GM18520 (cell line): ENCODE measurements around the gene TMED1.
"Not testable (repeated sequence)": the region's sequence is repeated elsewhere in the genome, so short reads cannot be mapped to it uniquely, and the experiment has no call there.

ENCODE experiments used
- ATAC-seq: cut with Tn5 transposase; IDR thresholded peaks from one replicate; pipeline ENCODE4 v1.9.1; 2021; ENCODE audit not compliant: unreplicated experiment

Gene TMED1

DNA sequence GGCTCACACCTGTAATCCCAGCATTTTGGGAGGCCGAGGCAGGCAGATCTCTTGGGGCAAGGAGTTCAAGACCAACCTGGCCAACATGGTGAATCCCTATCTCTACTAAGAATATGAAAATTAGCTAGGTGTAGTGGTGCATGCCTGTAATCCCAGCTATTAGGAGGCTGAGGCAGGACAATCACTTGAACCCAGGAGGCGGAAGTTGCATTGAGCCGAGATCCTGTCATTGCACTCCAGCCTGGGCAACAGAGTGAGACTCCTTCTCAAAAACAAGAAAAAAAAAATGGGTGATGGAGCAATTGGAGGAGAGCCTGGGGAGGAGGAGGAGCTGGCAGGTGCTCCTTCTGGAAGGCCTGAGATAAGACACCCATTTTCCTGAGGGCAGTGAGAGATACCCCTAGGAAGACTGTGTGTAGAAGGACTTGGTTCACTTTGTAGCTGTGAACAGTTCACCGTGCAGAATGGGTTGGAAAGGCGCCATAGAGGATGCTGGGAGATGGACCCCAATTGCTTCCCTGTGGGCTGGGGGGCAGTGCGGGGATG is 26.6 kb upstream of the TMED1 start:
- ATAC-seq: no peak

DNA sequence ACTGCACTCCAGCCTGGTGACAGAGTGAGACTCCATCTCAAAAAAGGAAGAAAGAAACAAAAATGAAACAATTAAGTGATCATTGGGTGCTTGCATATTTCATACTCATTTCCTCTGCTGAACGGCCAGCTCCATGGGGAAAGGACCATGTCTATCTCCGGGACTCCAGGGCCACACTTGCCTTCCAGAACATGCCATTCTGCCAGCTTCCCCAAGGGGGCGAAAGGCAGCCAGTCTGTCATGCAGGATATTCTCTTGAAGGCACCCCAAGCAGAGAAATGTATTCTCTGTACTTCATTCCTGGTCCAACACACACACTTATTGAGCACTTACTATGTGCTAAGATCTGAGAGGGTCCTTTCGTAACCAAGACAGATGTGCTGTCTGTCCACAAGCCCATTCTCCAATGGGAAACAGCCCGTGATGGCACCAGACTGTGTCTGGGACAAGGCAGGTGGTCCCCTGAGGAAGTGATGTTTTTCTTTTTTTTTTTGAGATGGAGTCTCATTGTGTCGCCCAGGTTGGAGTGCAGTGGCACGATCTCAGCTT is 25.2 kb upstream of the TMED1 start:
- no peak for ATAC-seq

DNA sequence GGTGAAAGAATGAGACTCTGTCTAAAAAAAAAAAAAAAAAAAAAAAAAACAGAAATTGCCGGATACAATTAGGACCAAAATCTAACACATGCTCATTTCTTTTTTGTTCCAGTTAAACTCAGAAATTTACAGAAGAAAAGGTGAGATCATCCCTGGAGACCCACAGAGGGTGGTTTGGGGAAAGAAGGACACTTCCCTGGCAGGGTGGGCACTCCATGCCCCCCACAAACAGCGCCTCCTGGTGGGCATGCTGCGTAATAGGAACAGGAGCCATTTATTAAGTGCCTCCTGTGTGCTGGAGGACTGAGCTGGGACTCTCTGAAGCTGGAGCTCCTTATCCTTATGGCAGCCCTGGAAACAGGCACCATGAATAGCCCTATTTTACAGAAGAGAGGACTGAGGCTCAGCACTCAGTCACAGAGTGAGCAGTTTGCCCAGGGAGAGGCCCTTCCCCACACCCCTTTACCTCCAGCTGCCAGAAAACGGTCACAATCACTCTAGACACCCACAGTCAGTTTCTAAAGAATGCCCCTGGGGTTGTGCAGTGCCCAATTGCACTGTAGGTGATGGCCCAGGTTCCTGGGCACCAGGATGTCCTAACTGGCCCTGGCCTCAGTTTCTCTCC is 22.3 kb upstream of the TMED1 start:
- ATAC-seq: no peak

DNA sequence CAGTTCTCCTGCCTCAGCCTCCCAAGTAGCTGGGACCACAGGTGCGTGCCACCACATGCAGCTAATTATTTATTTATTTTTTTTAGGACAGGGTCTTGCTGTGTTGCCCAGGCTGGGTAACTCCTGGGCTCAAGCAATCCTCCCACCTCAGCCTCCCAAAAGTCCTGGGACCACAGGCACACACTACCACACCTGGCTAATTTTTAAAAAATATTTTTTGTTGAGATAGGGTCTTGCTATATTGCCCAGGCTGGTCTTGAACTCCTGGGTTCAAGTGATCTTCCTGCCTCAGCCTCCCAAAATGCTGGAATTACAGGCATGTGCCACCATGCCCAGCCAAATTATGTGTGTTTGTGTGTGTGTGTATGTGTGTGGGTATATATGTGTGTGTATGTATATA is 20.9 kb upstream of the TMED1 start:
- ATAC-seq: not testable (repeated sequence)

DNA sequence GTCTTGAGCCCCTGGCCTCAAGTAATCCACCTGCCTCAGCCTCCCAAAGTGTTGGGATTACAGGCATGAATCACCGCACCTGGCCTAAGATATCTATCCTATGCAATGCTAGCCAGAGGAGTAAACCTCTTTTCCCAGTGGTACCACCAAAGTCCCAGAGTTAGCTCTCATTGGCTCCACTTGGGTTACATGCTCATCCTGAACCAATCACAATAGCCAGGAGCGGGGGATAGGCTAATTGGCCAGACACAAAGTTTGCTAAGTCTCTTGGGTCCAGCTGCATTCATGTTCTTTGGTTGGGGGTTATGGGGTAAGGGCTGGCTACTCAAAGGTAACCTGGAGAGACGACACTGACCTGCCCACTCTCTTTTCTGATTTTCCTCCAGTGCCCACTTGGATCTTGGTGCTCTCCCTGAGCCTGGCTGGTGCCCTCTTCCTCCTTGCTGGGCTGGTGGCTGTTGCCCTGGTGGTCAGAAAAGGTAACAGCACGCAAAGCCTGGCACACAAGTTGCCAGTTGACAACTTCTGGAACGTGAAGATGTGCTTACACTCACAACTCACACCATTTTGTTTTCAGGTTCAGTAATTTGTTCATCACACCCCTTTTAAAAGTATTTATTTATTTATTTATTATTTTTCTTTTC is 20.0 kb upstream of the TMED1 start:
- no peak for ATAC-seq

DNA sequence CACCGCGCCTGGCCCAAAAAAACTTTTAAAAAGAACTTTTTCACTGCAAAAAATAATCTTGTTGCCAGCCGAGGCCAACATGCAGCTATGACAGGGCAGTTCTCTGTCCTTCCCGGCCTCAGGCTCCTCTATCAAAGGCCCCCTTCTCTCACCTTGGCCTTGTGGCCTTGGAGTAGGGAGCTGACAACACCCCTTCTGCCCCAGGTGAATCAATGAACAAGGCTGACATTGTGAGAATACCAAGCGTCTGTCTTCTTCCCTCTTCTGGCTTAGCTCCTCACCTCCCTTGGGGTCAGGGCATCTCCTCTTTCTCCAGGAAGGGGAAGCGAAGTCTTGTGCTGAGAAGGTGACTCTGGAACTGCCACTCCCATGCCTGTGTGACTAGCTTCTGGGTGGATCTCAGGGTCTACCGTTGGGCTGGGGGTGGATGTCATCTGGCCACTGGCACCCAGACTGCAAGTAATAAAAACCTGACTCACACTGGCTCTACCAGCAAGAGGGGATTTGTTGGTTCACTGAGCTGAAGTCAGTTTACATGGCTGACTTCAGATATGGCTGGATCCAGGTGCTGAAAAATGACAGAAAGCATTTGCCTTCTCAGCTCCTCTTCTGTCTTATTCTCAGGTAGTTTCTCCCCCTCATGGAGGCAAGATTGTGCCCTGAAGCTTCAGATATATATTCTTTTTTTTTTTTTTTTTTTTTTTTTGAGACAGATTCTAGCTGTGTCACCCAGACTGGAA is 18.5 kb upstream of the TMED1 start:
- no peak for ATAC-seq

DNA sequence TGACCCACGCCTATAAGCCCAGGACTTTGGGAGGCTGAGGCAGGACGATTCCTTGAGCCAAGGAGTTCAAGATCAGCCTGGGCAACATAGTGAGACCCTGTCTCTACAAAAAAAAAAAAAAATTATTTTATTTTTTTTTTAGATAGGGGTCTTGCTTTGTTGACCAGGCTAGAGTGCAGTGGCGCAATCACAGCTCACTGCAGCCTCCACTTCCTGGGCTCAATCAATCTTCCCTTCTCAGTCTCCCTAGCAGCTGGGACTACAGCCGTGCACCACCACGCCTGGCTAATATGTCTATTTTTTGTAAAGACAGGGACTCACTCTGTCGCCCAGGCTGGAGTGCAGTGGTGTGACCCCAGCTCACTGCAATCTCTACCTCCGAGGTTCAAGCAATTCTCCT is 16.9 kb upstream of the TMED1 start:
- ATAC-seq: no peak

DNA sequence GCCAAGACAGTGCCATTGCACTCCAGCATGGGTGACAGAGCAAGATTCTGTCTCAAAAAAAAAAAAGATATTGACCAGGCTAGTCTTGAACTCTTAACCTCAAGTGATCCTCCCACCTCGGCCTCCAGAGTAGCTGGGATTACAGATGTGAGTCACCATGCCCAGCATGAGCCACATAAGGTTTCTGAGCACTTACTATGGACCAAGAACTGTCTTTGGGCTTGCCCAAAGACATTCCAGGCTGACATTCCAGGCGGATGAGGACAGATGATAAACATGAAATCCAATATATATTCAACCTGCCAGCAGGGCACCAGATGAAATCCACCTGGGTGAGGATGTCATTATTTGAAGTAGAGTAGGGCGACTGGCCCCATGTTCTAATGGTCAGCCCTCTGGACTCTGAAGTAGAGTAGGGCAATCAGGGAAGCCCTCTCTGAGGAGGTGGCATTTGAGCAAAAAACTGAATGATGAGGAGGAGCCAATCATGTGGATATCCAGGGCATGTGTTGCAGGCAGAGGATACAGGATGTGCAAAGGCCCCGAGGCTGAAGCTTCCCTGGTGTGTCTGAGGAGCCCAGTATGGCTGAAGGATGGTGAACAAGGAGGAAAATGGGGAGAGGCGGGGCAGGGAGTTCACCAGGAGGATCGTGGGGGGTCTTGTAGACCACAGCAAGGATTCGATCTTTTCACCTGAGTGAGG is 16.2 kb upstream of the TMED1 start:
- ATAC-seq: no peak

DNA sequence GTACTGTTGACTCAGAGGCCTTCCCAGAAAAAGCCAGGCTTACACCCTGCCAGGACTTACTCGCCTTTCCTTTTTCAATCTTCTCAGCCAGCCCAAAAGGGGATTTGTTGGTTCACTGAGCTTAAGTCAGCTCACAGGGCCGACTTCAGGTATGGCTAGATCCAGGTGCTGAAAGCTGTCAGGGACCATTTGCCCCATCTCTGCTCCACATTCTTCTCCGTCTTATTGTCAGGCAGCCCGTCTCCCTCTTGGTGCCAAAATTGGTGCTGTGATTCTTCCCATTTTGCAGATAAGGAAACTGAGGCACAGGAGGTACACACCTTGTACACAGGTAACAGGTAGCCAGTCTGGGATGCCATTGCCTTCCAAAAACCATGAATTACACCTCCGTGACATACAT is 14.6 kb upstream of the TMED1 start:
- ATAC-seq: no peak

DNA sequence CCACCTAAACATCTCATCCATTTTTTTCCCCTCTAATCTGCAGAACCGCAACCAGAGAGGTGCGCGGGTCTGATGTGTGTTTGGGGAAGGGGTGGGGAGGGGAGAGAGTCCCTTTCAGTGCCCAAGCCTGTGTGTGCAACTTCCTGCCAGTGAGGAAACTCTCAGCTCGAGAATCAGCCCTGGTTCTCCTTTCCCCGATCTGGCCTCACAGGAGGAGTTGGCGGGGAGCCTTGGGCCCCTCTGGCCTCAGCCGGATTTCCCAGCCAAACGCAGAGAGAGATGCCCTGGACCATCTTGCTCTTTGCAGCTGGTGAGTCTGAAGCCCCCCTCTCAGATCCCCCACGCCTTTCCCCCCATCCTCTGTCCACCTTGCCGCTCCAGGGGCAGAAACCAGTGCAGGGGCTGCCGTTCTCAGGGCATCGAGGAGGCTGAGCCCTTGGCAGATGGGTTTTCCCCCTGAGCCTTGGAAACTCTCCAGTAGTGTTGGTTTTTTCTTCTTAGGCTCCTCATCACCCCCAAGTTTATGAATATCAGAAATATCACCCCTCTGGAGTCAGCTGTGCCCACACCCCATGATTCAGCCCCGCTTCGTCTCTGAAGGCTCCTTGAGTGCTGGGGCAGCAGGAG is 12.3 kb upstream of the TMED1 start, which contains the start of gene C19orf38:
Gene C19orf38 (plus strand): TSS at position 186 of the 627 bp plus-strand sequence. CDS start 94 bp downstream, at position 280.
- ATAC-seq: no peak

DNA sequence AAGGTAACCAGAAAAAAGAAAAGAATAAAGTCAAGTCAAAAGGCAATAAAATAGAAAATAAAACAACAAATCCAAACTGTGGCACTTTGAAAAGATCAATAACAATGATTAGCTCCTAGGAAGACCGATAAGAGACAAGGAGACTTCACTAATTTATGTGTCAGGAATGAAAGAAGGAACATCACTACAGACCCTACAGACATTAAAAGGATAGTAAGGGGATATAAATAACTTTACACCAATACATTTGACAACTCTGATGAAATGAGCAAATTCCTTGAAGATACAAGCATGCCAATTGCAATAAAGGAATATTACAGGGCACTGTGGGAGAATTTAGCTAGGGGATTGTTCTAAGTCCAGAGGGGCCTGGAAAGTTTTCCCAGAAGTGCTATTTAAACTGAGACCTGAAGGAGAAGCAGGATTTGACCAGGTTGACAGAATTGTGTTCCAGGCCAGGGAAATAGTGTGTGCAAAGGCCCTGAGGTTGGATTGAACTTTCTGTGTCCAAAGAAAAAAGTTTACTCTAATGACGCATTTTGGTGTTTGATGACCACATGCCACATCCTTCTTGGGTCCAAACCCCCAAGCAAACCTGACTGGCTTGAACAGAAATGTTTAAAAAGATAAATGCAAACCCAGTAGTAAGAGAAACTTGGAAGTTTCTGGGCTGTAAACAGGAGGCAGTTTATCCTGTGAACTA is 10.6 kb upstream of the TMED1 start:
- ATAC-seq: no peak

DNA sequence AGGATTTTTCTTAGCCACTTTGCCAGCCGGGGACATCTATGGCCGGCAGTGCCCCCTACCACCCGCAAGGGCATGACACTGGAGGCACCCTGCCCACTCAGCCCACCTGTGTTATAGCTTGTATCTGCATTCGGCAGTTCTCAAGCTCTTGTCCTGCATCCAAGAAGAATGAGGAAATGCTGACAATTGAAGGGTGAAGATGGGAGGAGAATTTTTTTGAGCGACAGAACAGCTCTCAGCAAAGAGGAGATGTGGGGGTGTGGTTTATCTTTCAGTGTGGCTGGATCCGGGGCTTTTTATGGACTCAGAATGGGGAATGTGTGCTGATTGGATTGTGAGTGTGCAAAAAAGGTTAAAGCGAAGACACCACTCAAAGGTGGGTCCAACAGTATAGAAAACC is 6.8 kb upstream of the TMED1 start:
- ATAC-seq: no peak

DNA sequence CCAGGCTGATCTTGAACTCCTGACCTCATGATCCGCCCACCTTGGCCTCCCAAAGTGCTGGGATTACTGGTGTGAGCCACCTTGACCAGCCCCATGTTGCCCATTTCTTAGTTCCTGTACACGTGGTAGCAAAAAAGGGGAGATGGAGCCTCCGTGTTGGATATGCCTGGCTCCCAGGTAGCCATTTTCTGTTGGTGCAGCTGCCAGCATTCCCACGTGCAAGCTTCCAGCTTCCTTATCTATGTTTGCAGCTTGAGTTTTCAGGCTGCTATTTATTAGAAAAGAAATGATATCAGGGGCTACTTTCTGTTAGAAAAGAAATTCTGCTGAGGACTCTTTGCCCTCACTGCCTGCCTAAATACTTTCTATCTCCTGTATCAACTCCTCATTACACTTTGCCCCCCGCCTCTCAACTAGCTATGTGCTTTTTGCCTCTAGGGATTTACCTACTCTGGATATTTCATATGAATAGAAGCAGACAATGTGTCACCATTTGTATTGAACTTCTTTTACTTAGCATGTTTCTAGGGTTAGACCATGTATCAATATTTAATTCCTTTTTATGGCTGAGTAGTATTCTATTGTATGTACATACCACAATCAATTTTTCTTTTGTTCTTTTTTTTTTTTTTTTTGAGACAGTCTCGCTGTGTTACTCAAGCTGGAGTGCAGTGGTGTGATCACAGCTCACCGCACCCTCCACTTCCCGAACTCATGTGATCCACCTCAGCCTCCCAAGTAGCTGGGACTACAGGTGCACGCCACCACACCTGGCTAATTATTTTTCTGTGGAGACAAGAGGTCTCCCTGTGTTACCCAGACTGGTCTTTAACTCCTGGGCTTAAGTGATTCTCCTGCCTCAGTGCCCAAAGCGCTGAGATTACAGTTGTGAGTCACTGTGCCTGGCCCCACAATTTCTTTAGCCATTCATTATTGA is 3.4 kb upstream of the TMED1 start:
- no peak for ATAC-seq

DNA sequence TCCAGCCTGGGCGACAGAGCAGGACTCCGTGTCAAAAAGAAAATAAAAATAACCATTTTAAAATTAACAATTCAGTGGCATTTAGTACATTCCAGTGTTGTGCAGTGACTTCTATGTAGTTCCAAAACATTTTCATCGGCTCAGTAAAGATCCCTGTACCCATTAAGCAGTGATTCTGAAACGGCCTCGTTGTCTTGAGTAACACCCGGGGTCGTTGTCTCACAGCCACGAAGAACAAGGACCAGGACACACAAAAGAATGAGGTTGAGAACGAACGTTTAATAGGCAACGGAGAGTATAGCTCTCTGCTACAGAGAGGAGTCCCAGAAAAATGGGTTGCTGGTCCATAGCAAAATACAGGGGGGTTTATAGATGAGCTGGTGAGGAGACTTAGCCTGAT is 2.4 kb upstream of the TMED1 start:
- ATAC-seq: no peak

DNA sequence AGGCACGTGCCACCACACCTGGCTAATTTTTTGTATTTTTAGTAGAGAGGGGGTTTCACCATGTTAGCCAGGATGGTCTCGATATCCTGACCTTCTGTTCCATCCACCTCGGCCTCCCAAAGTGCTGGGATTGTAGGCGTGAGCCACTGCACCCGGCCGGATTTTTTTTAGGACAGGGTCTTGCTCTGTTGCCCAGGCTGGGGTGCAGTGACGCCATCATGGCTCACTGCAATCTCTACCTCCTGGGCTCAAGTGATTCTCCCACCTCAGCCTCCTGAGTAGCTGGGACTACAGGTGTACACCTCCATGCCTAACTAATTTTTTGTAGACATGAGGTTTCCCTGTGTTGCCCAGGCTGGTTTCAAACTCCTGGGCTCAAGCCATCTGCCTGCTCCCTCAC is 1.6 kb upstream of the TMED1 start:
- ATAC-seq: not testable (repeated sequence)

DNA sequence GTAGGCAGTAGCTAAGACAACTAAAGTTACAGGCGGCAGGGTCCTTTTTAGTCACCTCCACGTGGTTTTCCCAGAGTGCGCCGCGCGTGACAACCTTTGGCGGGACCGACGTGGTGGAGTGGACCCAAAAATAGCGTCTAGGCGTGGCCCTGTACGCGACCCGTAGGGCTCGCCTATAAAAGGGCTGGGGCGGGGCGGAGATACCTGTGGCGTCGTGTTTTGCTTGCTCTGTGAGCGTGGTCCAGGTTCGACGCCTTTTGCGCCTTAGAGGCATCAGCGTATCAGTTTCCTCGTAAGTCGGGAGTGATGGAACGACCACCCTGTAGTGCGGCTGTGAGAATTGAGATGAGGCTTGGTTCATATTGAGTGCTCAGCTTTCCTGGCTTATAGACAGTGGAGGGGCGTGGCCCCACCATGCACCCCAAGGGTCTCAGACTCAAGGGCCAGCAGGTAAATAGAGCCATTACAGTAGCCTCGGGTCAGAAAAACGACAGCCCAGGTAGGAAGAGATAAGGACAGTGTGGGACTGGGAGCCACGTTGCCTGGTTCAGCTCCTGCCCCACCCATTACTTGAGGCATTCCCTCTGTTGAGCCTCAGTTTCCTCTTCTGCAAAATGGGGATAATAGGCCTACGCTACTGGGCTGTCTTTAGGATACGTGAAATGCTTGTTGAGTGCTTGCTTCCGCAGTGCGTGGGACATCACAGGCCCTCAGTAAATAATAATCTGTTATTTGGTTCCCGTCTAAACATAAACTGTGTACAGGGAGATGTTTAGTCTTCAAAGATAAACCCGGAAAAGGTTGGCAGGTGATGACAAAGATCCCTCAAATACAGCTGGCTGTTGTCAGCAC is 693 bp upstream of the TMED1 start:
- no peak for ATAC-seq

DNA sequence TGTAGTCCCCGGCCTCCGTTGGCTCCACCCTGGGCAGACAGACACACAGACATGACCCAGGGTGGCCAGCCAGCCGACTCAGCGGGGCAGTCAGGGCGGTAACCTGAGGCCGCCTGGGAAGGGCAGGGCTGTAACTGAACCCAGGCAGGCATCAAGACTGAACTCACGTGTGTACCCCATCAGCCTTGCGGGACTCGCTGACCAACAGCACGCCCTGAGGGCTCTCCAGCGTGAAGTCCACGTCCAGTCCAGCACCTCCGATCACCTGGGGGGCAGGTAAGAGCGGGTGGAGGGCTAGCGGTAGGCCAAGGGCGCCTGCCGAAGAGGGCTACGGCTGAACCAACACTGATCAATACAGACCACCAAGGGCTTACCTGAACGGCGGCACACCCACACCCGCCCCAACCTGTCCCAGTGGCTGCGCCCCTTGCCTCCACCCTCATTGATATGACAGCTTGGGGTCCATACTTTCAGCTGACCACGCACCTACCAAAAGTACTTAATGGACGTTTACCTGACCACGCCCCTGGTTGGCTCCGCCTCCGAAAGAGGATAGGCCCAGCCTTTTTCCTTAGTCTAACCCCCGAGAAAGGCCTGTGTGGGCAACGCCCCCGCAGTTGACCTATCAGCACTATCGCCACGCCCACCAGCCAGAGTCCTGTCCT is 791 bp downstream of the TMED1 start:
- ATAC-seq: no peak

DNA sequence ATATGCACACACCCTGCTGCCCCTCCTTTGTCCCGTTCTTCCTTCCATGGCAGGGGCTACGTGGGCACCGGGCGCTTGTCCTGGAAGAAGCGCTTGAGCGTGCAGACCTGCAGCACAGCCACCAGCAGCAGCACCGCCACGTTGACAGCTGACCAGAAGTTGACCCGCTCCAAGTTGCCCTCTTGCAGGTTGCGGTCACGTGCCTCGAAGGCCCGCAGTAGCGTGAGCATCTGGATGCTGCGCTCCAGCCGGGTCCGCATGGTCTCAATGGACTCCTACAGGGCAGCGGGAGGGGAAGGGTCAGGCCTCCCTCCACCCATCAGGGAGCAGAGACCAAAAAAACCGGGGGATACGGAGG is 3.1 kb downstream of the TMED1 start:
- no peak for ATAC-seq
